ENCODE measurements around the gene GPI.

GPI gene

DNA sequence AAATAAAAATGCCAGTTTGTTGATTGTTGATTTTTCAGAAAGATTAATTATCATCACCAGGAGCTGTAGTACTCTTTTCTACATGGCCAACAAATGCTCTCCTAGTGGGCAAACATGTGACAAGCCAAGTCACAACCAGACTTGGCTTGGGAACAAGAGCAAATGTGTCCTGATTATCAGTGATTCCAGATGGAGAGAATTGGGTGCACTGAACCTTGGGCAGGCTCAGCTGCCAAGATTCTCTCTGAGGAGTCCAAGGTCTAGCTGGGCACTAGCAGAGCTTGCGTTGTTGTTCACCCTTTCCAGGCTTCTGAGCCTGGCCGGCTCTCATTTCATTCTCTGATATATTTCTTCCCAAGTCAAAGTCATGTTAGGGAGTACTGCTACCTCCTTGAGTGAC lies 27.3 kb upstream of the GPI start:
- DNase-seq (ENCODE audit: low read depth, low spot score), result no peak
- no peak overlapping the region for H3K27ac ChIP-seq

DNA sequence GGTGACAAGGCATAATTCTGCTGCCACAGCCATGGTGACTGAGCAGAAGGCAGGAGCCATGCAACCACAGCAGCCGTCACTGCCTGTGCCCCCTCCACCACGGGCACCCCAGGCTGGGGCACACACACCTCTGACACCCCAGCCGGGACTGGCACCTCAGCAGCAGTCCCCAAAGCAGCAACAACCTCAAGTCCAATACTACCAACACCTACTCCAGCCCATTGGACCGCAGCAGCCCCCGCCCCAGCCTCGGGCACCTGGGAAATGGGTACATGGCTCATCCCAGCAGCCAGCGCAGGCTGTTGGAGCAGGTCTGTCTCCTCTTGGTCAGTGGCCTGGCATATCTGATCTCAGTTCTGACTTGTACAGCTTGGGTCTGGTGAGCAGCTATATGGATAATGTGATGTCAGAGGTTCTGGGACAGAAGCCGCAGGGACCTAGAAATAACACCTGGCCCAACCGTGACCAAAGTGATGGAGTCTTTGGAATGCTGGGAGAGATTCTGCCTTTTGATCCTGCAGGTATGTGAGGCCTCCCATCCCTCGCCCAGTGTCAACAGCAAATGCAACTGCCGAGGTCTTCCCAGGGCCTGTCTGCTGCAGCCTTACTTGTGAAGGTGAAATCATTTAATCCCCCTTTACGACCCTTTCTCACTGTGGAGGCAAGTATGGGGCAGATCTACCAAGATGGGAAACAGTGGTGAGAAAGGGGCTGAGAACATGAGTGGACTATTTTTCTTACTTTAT lies 22.9 kb upstream of the GPI start:
- no peak for DNase-seq (ENCODE audit: low read depth, low spot score)
- H3K27ac ChIP-seq, result no peak overlapping the region

DNA sequence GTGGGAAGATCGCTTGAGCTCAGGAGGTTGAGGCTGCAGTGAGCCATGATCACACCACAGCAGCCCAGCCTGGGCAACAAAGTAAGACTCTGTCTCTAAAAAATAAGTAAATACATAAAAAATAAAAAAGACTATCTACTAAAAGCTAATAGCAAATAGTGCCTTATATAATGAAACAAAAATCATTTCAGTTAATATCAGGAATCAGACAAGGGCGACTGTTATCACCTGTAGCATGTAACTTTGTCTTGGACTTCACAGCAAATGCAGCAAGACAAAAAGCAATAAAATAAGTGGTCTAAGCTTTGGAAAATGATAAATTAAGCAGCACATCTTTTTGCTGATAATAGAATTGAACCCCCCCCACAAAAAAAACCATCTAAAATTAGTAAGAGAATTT lies 21.2 kb upstream of the GPI start:
- no peak overlapping the region for H3K27ac ChIP-seq
- no peak for DNase-seq (ENCODE audit: low read depth, low spot score)

DNA sequence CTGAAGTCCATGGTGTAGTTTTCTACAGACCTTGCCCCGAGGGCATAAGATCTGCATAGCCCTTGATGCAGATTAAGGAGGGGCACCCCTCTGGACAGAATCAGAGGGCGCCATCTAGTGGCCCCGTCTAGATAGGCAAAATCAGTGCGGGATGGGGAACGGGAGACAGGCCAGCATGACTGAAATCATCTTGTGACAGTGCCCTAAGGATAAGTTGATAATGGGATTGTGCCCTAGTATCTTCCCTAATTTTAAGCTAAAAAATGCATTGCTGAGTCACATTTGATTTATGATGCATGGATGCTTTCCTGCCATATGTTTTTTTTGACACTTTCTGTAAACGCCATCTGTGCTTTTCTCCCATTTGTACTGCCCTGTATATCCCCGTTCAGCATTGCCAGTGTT lies 19.0 kb upstream of the GPI start:
- DNase-seq (ENCODE audit: low read depth, low spot score), result no peak

DNA sequence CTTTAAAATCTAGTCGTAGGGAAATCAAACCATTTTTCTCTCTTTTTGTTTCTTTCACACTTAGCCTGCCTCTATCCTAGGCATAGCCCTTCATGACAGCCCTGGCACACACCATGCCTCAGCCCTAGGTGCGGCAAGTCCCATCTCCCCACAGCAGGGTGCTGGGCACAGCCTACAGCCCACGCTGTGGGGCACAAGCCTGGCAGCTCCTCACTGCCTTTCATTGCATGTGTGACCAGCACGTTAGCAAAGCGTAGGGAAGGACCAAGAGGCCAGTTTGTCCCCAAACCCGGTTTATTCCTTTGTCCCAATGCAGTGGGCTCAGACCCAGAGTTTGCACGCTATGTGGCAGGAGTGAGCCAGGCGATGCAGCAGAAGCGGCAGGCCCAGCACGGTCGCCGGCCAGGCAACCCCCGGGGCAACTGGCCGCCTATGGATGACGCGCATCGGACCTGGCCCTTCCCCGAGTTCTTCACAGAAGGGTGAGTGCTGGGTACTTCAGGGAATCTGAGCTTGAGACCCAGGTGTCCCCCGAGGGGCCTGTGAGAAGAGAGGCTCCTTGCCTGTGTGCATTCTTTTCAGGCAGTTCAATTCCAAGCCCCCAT lies 17.3 kb upstream of the GPI start:
- no peak overlapping the region for H3K27ac ChIP-seq
- no peak for DNase-seq (ENCODE audit: low read depth, low spot score)

More for the DNA sequence above, 19.0 kb upstream of the GPI start:
- H3K27ac ChIP-seq, result no peak overlapping the region

DNA sequence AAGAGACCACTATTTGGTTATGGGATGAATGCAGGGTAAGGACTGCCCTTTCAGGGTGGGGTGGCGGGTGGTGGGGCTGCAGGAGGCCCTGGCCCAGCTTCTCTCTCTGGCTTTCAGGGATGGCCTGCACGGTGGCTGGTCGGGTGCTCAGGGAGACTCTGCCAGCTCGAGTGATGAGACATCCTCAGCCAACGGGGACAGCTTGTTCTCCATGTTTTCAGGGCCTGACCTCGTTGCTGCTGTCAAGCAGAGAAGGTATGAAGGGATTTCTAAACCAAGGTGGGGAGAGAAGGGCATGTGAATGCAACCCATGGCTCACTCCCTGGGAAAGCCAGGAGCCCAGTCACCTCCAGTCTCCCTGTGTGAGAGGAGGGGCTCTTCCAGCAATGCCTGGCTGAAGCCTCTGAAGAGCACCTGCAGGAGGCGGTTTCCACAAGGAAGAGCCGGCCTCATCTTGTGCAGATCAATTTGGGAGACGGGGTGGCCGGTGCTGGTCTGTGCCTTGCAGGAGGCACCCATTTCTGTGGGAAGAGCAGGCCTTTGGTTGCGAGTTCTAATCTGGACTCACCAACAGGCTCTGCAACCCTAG lies 16.0 kb upstream of the GPI start:
- DNase-seq (ENCODE audit: low read depth, low spot score), result no peak
- H3K27ac ChIP-seq, result no peak overlapping the region

DNA sequence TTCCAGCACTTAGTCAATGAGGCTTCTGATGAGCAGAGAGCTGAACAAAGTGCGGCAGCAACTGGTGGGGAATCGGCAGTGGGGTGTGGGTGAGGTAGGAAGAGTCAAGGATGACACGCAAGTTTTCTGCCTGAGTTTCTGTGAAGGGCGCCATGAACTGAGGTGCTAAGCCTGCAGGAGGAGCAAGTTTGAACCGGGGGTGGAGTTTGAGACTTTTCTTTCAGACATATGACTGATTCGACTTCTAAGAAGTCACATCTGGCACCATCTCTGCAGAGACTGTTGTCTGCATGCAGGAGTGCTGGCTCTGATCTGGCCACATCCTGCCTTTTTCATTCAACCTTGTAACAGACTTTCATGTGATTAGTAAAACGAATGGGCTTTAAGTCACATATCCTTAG lies 14.8 kb upstream of the GPI start:
- DNase-seq (ENCODE audit: low read depth, low spot score), result no peak
- H3K27ac ChIP-seq, result no peak overlapping the region

DNA sequence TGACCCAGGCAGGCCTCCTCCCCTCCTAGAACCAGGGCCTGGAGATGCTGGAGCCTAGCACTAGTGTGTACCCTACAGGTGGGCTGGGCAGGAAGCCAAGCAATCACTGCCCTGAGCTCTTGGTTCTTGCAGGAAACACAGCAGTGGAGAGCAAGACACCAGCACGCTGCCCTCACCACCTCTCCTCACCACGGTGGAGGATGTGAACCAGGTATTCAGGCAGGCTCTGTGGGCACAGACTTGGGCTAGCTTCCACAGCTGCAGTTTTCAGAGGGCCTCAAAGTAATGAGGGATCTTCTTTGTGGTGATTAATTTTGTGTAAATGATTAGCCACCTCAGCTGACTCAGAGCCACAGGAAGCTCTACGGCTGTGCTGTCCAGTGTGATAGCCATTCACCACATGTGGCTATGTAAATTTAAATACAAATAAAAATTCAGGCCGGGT lies 13.6 kb upstream of the GPI start:
- DNase-seq (ENCODE audit: low read depth, low spot score), result no peak
- H3K27ac ChIP-seq, result no peak overlapping the region

DNA sequence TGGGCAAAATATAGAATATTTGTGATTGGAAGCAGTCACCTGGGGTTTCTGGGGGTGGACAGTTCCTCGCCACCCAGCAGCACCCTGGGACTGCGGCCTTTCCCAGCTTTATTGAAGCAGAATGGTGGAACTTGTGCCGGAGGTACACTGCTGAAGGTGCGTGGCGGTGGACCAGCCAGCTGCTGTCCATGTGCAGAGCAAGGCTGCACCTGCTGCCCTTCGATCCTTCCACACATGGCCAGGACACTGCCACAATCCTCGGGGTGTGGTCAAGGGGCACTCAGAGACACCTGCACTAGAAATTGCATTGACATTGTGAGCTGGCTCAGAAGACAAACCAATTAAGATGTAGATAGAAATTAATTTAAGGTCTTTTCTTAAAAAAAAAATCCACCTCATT lies 11.4 kb upstream of the GPI start:
- no peak for DNase-seq (ENCODE audit: low read depth, low spot score)
- no peak overlapping the region for H3K27ac ChIP-seq

DNA sequence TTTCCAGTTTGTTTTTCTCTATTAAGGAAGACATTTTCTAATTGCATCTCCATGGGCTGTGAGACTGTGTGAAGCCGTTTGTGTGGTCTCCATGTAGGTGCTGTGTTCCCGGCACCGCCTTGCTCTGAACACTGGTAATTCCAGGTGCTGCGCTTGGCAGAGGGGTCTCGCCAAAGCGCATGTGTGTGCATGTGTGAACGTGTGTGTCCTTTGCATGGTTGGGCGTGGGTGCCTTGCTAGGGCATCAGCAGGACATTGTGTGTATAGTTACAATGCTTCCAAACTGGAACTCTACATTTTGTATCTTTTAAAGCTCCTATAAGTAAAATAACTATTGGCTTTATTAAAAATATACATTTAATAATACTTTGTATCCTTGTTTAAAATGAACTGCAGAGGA lies 9.8 kb upstream of the GPI start:
- no peak overlapping the region for H3K27ac ChIP-seq
- DNase-seq (ENCODE audit: low read depth, low spot score), result no peak

DNA sequence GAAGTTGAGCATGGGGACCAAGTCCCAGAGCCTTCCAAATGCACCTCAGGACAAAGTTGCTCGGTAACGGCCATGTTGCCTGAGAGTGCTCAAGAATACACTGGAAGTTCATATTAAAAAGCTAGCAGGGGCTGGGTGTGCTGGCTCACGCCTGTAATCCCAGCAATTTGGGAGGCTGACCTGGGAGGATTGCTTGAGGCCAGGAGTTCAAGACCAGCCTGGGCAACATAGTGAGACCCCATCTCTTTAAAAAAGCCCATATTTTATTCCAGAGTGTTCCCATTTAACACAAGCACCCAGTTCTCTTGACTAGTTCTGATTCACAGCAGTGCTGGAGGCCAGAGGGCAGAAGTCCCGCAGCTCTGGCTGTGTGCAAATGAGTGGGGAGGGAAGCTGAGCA lies 8.1 kb upstream of the GPI start:
- no peak overlapping the region for H3K27ac ChIP-seq
- DNase-seq (ENCODE audit: low read depth, low spot score), result no peak

DNA sequence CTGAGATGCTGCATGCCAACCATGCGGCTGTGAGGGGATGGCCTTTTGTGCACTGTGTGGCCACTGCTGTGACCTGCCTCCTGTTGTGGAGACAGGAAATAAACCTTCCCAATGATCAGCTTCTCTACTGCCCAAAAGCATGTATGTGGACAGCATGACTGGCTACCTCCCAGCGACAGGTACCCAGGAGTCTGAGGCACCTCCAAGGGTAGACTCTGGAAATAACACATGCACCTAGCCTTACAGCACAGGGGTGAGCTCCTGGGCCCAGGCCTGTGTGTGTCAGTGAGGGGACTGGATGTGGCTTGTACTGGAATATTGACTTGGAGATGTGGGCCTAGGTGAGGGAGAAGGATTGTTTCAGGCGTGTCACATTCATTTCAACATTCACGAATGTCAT lies 7.6 kb upstream of the GPI start:
- no peak overlapping the region for H3K27ac ChIP-seq
- DNase-seq (ENCODE audit: low read depth, low spot score), result no peak

DNA sequence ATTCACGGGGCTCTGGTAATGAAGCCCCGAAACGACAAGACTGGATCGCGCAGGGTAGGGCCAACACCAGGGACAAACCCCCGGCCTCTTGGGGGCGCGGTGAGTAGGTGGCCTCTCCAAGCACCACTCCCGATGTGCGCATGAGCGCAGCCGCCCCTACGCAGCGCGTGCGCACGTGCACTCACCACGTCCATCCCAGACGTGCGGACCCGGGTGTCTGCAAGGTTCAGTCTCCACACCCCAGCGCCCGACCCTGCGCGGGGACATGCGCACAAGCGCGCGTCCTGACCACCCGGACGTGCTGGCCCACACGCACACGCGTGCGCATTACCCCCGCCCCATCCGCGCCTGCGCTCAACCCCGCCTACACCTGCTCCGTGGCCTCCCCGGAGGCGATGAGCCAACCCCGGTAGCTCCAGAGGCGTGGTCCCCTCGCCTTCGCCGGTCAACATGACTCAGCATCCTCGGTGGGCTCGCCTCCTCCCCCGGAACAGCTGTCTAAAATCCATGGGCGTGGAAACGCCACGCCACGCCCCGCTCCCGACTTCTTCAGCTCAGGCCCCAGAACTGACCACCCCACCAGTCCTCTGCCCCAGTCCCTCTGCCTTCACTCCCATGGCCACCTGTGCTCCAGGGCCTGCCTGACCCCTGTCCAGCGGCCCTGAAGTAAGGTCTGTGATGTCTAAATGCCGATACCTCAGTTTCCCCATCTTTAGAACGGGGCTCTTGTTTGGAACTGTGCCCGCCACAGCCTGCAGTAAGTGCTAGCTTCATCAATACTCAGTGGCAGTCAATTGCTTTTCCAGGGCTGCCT lies 5.6 kb upstream of the GPI start:
- H3K27ac ChIP-seq, result peak overlapping the region; percentile 74
- peak; percentile 90 for DNase-seq (ENCODE audit: low read depth, low spot score)

DNA sequence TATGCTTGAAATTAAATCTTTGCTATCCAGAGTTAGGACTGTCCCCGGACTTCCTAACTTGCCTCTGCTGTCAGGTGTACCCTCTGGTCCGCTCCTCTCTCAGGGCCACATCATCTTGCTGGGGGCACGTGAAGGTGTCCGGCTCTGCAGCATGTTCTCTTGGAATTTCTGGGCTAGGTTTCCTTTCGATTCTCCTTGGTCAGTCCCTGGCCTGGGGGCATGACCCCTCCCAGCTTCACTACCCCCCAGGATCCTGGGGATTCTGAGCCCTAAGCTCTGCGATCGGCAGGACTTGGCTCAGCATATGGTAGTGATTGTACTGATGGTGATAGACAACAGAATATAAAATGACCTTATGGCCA lies 5.1 kb upstream of the GPI start:
- DNase-seq (ENCODE audit: low read depth, low spot score), result no peak
- H3K27ac ChIP-seq, result peak overlapping the region; percentile 74

DNA sequence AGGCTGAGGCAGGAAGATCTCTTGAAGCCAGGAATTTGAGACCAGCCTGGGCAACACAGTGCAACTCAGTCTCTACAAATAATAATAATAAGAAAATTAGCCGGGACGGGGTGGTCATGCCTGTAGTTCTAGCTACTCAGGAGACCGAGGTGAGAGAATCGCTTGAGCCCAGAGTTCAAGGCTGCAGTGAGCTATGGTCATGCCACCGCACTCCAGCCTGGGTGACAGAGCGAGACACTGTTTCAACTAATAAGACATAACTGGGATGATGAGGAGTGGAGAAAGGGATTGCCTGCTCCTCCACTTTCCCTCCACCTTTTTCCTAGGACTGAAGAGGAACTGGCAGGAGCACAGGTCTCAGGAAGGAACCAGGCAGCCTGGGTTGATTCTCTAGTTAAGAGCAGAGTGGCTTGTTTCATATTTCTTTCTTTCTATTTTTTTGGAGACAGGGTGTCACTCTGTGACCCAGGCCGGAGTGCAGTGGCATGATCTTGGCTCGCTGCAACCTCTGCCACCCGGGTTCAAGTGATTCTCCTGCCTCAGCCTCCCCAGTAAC lies 4.6 kb upstream of the GPI start:
- peak overlapping the region; percentile 74 for H3K27ac ChIP-seq

DNA sequence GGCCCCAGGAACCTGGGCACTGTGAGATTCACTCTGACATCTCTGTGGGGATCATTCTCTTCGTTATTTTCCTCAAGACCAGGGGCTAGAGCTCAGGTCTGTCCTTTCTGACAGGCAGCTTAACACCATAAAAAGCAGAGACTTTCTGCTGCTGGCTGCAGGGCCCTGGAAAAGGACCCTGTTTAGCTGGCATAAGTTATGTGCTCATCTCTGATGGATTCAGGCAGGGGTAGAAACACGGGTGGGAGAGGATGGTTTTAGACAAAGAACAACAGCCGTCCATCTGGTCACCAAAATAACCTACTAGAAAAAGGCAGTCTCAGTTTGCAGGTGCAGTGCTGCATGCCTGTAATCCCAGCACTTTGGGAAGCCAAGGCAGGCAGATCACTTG lies 2.3 kb upstream of the GPI start:
- H3K27ac ChIP-seq, result no peak overlapping the region
- no peak for DNase-seq (ENCODE audit: low read depth, low spot score)

More for the DNA sequence above, 4.6 kb upstream of the GPI start:
- DNase-seq (ENCODE audit: low read depth, low spot score), result no peak

DNA sequence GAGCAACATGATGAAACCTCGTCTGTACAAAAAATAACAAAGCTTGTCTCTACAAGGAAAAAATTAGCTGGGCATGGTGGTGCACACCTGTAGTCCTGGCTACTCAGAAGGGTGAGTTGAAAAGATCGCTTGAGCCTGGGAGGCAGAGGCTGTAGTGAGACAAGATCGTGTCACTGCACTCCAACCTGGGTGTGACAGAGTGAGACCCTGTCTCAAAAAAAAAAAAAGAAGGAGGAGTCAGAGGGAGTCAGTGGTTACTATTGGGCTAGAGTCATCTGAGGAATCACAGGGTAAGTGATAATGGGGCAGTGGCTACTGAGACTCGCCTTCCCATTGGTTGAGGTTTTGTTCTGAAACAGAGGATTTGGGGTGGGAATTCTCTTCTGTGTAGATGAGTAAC lies 1.9 kb upstream of the GPI start:
- no peak for DNase-seq (ENCODE audit: low read depth, low spot score)

DNA sequence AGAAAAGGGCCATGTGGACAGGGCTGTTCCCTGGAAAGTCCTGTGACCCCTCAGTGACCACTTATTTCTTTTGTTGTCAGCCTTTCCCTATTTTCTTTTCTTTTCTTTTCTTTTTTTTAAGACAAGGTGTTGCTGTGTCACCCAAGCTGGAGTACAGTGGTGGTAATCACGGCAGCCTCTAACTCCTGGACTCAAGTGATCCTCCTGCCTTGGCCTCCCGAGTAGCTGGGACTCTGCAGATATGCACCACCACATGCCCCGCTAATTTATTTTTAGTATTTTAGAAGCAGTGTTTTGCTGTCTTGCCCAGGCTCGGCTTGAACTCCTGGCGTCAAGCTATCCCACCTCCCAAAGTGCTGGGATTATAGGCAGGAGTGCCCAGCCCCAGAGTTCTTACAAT lies 1.1 kb upstream of the GPI start:
- no peak overlapping the region for H3K27ac ChIP-seq
- no peak for DNase-seq (ENCODE audit: low read depth, low spot score)

More for the DNA sequence above, 1.9 kb upstream of the GPI start:
- no peak overlapping the region for H3K27ac ChIP-seq

DNA sequence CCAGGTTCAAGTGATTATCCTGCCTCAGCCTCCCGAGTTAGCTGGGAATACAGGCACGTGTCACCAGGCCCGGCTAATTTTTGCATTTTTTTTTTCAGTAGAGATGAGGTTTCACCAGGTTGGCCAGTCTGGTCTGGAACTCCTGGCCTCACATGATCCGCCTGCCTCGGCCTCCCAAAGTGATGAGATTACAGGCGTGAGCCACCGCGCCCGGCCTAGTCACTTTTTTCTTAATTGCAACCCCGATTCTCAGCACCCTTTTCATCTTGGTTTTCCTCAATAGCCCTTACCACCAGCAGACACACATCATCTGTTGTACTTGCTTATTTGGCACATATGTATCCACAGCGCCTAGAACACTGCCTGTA lies 550 bp upstream of the GPI start:
- no peak for DNase-seq (ENCODE audit: low read depth, low spot score)
- peak overlapping the region; percentile 32 for H3K27ac ChIP-seq

DNA sequence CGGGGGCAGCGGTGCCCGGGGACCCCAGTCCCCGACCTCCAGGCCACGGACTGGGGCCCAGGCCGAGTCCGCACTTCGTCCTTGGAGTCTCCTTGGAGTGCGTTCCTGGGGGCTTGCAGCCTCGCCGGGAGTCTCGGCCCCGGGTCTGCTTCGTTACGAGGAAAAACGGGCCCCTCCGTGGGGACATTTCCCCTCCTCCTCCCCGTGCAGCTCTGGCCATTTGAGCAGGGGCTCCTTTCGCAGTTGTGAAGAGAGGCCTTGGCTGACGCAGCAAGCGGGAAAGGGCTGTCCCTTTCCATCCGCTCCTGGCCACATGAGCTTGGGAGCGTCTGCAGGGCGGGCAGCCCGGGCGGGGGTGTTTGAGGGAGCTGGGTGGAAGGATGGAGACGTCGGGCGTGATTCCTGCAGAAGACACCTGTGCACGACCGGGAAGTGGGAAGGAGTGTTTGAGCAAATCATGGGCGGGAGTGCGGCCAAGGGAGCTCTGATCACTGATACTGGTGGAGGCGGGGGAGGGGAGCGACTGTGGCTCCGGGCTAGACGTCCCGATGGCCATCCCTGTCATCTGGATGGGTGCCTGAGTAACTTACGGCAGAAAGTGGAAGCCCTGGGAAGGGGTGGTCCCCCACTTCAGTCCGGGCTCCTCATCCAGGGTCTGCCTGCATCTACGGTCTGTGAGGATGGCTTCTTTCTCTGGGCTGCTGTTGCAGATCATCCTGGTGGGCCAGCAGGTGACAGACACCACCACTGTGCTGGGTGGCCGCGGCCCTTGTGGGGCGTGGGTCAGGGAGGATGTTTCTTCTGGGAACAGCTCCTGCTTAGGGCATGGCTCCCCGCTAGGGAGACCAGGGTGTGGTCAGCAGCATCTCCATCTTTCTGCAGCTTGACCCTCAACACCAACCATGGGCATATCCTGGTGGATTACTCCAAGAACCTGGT lies 736 bp downstream of the GPI start:
- peak overlapping the region; percentile 32 for H3K27ac ChIP-seq

More for the DNA sequence above, 736 bp downstream of the GPI start:
- DNase-seq (ENCODE audit: low read depth, low spot score), result no peak

Measured in epithelial cell of prostate (primary cell).